M059J (cell line): ENCODE results near the gene CBR3. TPM values are rescaled to one million over a fixed set of nuclear protein-coding genes. Genes with fewer than 3 reads are reported as not detected.
A peak's percentile ranks its signal among the peaks of the same experiment; 100 is the strongest.
"Not testable (repeated sequence)": the region's sequence is repeated elsewhere in the genome, so short reads cannot be mapped to it uniquely, and the experiment has no call there.

Source experiments
- DNase-seq: peaks from one replicate; pipeline ENCODE4 v3.0.0-alpha.2; 2012; ENCODE audit warnings: low read depth
- total RNA-seq: library from RNA; depleted of rRNA; stranded (reverse); fragments of >200 nt; shearing (Covaris generic); gene quantifications from 2 replicates; pipeline ENCODE4 v1.2.3, GENCODE V29; 2014

CBR3 gene
- total RNA-seq, 1 experiment from 2014 or later, result 75.6 TPM

GRCh38 chr21:36117286-36117741, 17.6 kb upstream of the CBR3 start:
- no peak for DNase-seq

- no peak for DNase-seq
Measured at GRCh38 chr21:36120304-36120888, 14.5 kb upstream of the CBR3 start.

GRCh38 chr21:36122977-36123376, 11.9 kb upstream of the CBR3 start:
- DNase-seq, result no peak

- no peak for DNase-seq
Measured at GRCh38 chr21:36124395-36124794, 10.5 kb upstream of the CBR3 start.

GRCh38 chr21:36125512-36126207, 9.2 kb upstream of the CBR3 start:
- DNase-seq, result peak; percentile 57

GRCh38 chr21:36126208-36126565, 8.7 kb upstream of the CBR3 start:
- peak; percentile 48 for DNase-seq

GRCh38 chr21:36126621-36127110, 8.2 kb upstream of the CBR3 start:
- no peak for DNase-seq

GRCh38 chr21:36127250-36127904, 7.5 kb upstream of the CBR3 start:
- DNase-seq, result peak; percentile 95

GRCh38 chr21:36127977-36128376, 6.9 kb upstream of the CBR3 start:
- DNase-seq, result peak; percentile 36

- DNase-seq, result no peak
Measured at GRCh38 chr21:36129219-36129618, 5.7 kb upstream of the CBR3 start.

- DNase-seq, result not testable (repeated sequence)
Measured at GRCh38 chr21:36130414-36130762, 4.5 kb upstream of the CBR3 start.

- not testable (repeated sequence) for DNase-seq
Measured at GRCh38 chr21:36130839-36131238, 4.0 kb upstream of the CBR3 start.

- DNase-seq, result no peak
Measured at GRCh38 chr21:36132696-36133095, 2.2 kb upstream of the CBR3 start.

- peak; percentile 98 for DNase-seq
Measured at GRCh38 chr21:36135391-36136102, 668 bp downstream of the CBR3 start.

- not testable (repeated sequence) for DNase-seq
Measured at GRCh38 chr21:36139791-36140190, 4.9 kb downstream of the CBR3 start.

- DNase-seq, result peak; percentile 97
Measured at GRCh38 chr21:36141513-36141925, 6.6 kb downstream of the CBR3 start.

GRCh38 chr21:36144233-36144632, 9.4 kb downstream of the CBR3 start:
- DNase-seq, result not testable (repeated sequence)

- no peak for DNase-seq
Measured at GRCh38 chr21:36145259-36145658, 10.4 kb downstream of the CBR3 start.

GRCh38 chr21:36147911-36148310, 13.0 kb downstream of the CBR3 start:
- DNase-seq, result no peak

GRCh38 chr21:36148886-36149285, 14.0 kb downstream of the CBR3 start:
- DNase-seq, result no peak

GRCh38 chr21:36149788-36150711, 15.2 kb downstream of the CBR3 start:
- peak; percentile 81 for DNase-seq
